NT2/D1 (cell line): Measurements from ENCODE around the gene TAAR9.
"Not testable (repeated sequence)": the region's sequence is repeated elsewhere in the genome, so short reads cannot be mapped to it uniquely, and the experiment has no call there.

ENCODE experiments used
- DNase-seq: peaks from one replicate; pipeline ENCODE4 v3.0.0-alpha.2; 2011; ENCODE audit warnings: low read depth, low spot score
- H3K27me3 ChIP-seq: 2 replicates; pipeline ENCODE4 v1.6.0; 2011; ENCODE audit warnings: mild to moderate bottlenecking; ENCODE audit not compliant: insufficient read length, insufficient read depth
- H3K36me3 ChIP-seq: 2 replicates; pipeline ENCODE4 v1.6.1; 2011; ENCODE audit warnings: mild to moderate bottlenecking, low read length, mixed read lengths; ENCODE audit not compliant: insufficient read depth, insufficient read length
- H3K4me1 ChIP-seq: 2 replicates; pipeline ENCODE4 v1.5.1; 2011; ENCODE audit not compliant: insufficient read depth, insufficient read length
- H3K4me3 ChIP-seq: 2 replicates; pipeline ENCODE4 v1.5.1; 2011; ENCODE audit warnings: low read depth; ENCODE audit not compliant: insufficient read length
- H3K9ac ChIP-seq: 2 replicates; pipeline ENCODE4 v1.6.0; 2011; ENCODE audit warnings: low read depth; ENCODE audit not compliant: insufficient read length
- H3K9me3 ChIP-seq: 2 replicates; pipeline ENCODE4 v1.5.1; 2011; ENCODE audit warnings: mild to moderate bottlenecking, low read length; ENCODE audit not compliant: insufficient read depth
- SUZ12 ChIP-seq: IDR thresholded peaks from 2 replicates; pipeline ENCODE4 v1.6.1; 2011; ENCODE audit not compliant: insufficient read length, insufficient read depth; ENCODE audit errors: extremely low read depth
- YY1 ChIP-seq: IDR thresholded peaks from 2 replicates; pipeline ENCODE4 v1.6.1; 2011; ENCODE audit not compliant: insufficient read length, insufficient read depth
- ZNF274 ChIP-seq: IDR thresholded peaks from 2 replicates; pipeline ENCODE4 v1.6.1; 2011; ENCODE audit warnings: mild to moderate bottlenecking, low read depth, low read length

Gene TAAR9

GRCh38 chr6:132524646-132525045, 13.4 kb upstream of the TAAR9 start:
- H3K9ac ChIP-seq, result no peak overlapping the region
- no peaks in the 10 kb centered on the region for H3K27me3 ChIP-seq
- H3K4me1 ChIP-seq, result no peaks in the 10 kb centered on the region
- H3K4me3 ChIP-seq, result no peak overlapping the region
- TF ChIP-seq ZNF274 (no peak), SUZ12 (no peak), YY1 (no peak)
- DNase-seq, result no peak
- H3K36me3 ChIP-seq, result no peaks in the 10 kb centered on the region
- H3K9me3 ChIP-seq, result no peaks in the 10 kb centered on the region

- Histone ChIP-seq H3K9ac (no peak overlapping the region), H3K36me3 (no peaks in the 10 kb centered on the region), H3K4me3 (no peak overlapping the region), H3K27me3 (no peaks in the 10 kb centered on the region), H3K9me3 (no peaks in the 10 kb centered on the region), H3K4me1 (no peaks in the 10 kb centered on the region)
- DNase-seq, result no peak
- TF ChIP-seq YY1 (no peak), SUZ12 (no peak), ZNF274 (no peak)
These were observed 12.2 kb upstream of the TAAR9 start for GRCh38 chr6:132525866-132526265.

GRCh38 chr6:132526461-132526860, 11.6 kb upstream of the TAAR9 start:
- no peaks in the 10 kb centered on the region for H3K4me1 ChIP-seq
- TF ChIP-seq SUZ12 (no peak), YY1 (no peak), ZNF274 (no peak)
- no peak overlapping the region for H3K4me3 ChIP-seq
- no peaks in the 10 kb centered on the region for H3K36me3 ChIP-seq
- DNase-seq, result no peak
- H3K9me3 ChIP-seq, result no peaks in the 10 kb centered on the region
- no peak overlapping the region for H3K9ac ChIP-seq
- no peaks in the 10 kb centered on the region for H3K27me3 ChIP-seq

- DNase-seq, result no peak
These were observed 10.3 kb upstream of the TAAR9 start for GRCh38 chr6:132527791-132528190.

GRCh38 chr6:132530293-132530974, 7.6 kb upstream of the TAAR9 start:
- H3K9me3 ChIP-seq, result no peaks in the 10 kb centered on the region
- no peak overlapping the region for H3K4me3 ChIP-seq
- H3K4me1 ChIP-seq, result no peaks in the 10 kb centered on the region
- peak overlapping the region; percentile 64 for H3K9ac ChIP-seq
- peak; percentile 38 for DNase-seq
- H3K36me3 ChIP-seq, result no peaks in the 10 kb centered on the region
- TF ChIP-seq YY1 (no peak), ZNF274 (no peak), SUZ12 (no peak)
- H3K27me3 ChIP-seq, result no peaks in the 10 kb centered on the region

More at GRCh38 chr6:132527791-132528190, 10.3 kb upstream of the TAAR9 start:
- H3K27me3 ChIP-seq, result no peaks in the 10 kb centered on the region
- no peaks in the 10 kb centered on the region for H3K36me3 ChIP-seq
- no peak overlapping the region for H3K4me3 ChIP-seq
- no peak overlapping the region for H3K9ac ChIP-seq
- no peaks in the 10 kb centered on the region for H3K9me3 ChIP-seq
- TF ChIP-seq ZNF274, result no peak
- TF ChIP-seq YY1, result no peak
- TF ChIP-seq SUZ12, result no peak
- no peaks in the 10 kb centered on the region for H3K4me1 ChIP-seq

- not testable (repeated sequence) for H3K9me3 ChIP-seq, DNase-seq, H3K27me3 ChIP-seq, H3K4me3 ChIP-seq, H3K36me3 ChIP-seq, H3K4me1 ChIP-seq, H3K9ac ChIP-seq
These were observed 3.5 kb upstream of the TAAR9 start for GRCh38 chr6:132534546-132534945.

- Histone ChIP-seq H3K36me3 (no peaks in the 10 kb centered on the region), H3K9me3 (no peaks in the 10 kb centered on the region), H3K4me1 (no peaks in the 10 kb centered on the region), H3K4me3 (no peak overlapping the region), H3K27me3 (no peaks in the 10 kb centered on the region), H3K9ac (no peak overlapping the region)
- TF ChIP-seq ZNF274 (no peak), SUZ12 (no peak)
- DNase-seq, result no peak
These were observed 932 bp upstream of the TAAR9 start for GRCh38 chr6:132537145-132537544.
